ENCODE data around the gene FOXA3.

DNA sequence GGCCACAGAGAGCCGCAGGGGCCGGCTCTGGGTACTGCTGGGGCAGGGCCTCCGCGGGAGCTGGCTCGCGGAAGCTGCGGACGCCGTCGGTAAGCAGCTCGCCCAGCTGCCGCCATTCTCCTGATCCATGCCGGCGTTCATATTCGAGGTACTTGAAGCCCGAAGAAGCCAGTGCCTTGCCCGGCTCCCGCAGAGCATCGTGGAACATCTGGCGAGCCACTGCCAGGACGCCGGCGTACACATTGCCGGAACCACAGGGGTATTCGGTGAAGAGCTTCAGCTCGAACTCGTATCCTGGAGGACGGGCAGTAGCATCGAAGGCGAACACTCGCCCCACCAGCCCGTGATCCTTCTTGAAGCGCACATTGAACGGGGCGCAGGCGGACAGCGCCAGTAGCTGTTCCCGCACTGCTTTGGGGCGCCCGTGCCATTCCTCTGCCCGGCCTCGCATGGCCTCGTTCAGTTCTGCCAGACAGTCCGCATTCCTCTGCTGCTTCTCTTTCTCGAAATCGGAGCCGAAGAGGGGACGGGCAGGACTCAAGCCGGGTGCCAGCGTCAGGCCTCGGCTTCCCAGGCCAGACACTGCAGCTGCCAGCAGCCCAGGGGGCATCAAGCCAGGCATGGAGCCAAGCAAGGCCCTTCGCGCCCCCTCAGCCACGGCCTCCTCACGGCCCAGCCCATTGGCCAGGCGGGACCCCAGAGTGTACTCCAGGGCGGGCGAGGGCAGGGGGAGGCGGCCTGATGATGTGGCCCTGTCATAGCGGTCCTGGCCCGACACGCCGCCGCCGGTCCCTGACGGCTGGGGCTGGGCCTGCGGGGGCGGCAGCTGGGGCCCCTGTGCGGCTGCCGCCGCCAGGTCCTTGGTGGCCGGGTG is 20.8 kb downstream of the FOXA3 start:
- TF ChIP-seq CTCF (IDR thresholded peaks at IDR 0.05) (no peak), POLR2A (IDR thresholded peaks at IDR 0.05) (no peak)
